Testis (tissue), 2 donors: Measurements from ENCODE around the gene RPL39.

Source experiments
- CTCF ChIP-seq, 3 experiments: fragments of 450-650 bp in 2 of 3; fragments of 200-600 bp in 1 of 3; sonication (generic) in 1 of 3; IDR thresholded peaks; one replicate each; pipeline ENCODE4 v1.5.1; 2016 to 2019; ENCODE audit warnings: antibody characterized with exemption in 3 of 3, mild to moderate bottlenecking in 2 of 3, moderate library complexity in 1 of 3
- POLR2A ChIP-seq: fragments of 450-650 bp; IDR thresholded peaks from one replicate; pipeline ENCODE4 v1.6.1; 2017; ENCODE audit warnings: antibody characterized with exemption, mild to moderate bottlenecking, moderate library complexity

- TF ChIP-seq CTCF (IDR thresholded peaks at IDR 0.05) (no peak), POLR2A (no peak)
These were observed 17.8 kb upstream of the RPL39 start for GRCh38 chrX:119809185-119809666.
